HG03280 (cell line): ENCODE measurements around the gene DAB2IP.
"Not testable (repeated sequence)": the region's sequence is repeated elsewhere in the genome, so short reads cannot be mapped to it uniquely, and the experiment has no call there.

Experiments used
- ATAC-seq: cut with Tn5 transposase; IDR thresholded peaks from one replicate; pipeline ENCODE4 v1.9.1; 2021; ENCODE audit warnings: mild to moderate bottlenecking, moderate library complexity; ENCODE audit not compliant: unreplicated experiment

The DAB2IP gene

GRCh38 chr9:121741228-121741918, 89.9 kb downstream of the DAB2IP start:
- no peak for ATAC-seq

- ATAC-seq: not testable (repeated sequence)
These were observed 90.5 kb downstream of the DAB2IP start for GRCh38 chr9:121741919-121742283.

GRCh38 chr9:121742923-121743322, 91.5 kb downstream of the DAB2IP start:
- ATAC-seq: no peak

GRCh38 chr9:121743441-121744001, 92.1 kb downstream of the DAB2IP start:
- ATAC-seq: no peak

GRCh38 chr9:121744002-121744686, 92.7 kb downstream of the DAB2IP start:
- no peak for ATAC-seq

- no peak for ATAC-seq
These were observed 93.4 kb downstream of the DAB2IP start for GRCh38 chr9:121744687-121745395.

GRCh38 chr9:121745396-121745695, 93.9 kb downstream of the DAB2IP start:
- ATAC-seq: no peak

- no peak for ATAC-seq
These were observed 95.0 kb downstream of the DAB2IP start for GRCh38 chr9:121746411-121746810.

GRCh38 chr9:121746866-121747265, 95.4 kb downstream of the DAB2IP start:
- no peak for ATAC-seq

GRCh38 chr9:121748074-121748473, 96.6 kb downstream of the DAB2IP start:
- no peak for ATAC-seq

- ATAC-seq: no peak
These were observed 97.4 kb downstream of the DAB2IP start for GRCh38 chr9:121748727-121749423.

GRCh38 chr9:121749614-121750013, 98.2 kb downstream of the DAB2IP start:
- no peak for ATAC-seq

GRCh38 chr9:121750259-121750714, 98.9 kb downstream of the DAB2IP start:
- ATAC-seq: no peak

- no peak for ATAC-seq
These were observed 99.5 kb downstream of the DAB2IP start for GRCh38 chr9:121750715-121751623.

- ATAC-seq: no peak
These were observed 100.4 kb downstream of the DAB2IP start for GRCh38 chr9:121751686-121752445.

GRCh38 chr9:121752929-121753328, 101.5 kb downstream of the DAB2IP start:
- no peak for ATAC-seq

- no peak for ATAC-seq
These were observed 102.6 kb downstream of the DAB2IP start for GRCh38 chr9:121753802-121754654.

- ATAC-seq: no peak
These were observed 103.4 kb downstream of the DAB2IP start for GRCh38 chr9:121754655-121755436.
